ENCODE results near the gene HNRNPA1L2.
A peak's percentile ranks its signal among the peaks of the same experiment; 100 is the strongest.
"Not testable (repeated sequence)": the region's sequence is repeated elsewhere in the genome, so short reads cannot be mapped to it uniquely, and the experiment has no call there.

The HNRNPA1L2 gene

DNA sequence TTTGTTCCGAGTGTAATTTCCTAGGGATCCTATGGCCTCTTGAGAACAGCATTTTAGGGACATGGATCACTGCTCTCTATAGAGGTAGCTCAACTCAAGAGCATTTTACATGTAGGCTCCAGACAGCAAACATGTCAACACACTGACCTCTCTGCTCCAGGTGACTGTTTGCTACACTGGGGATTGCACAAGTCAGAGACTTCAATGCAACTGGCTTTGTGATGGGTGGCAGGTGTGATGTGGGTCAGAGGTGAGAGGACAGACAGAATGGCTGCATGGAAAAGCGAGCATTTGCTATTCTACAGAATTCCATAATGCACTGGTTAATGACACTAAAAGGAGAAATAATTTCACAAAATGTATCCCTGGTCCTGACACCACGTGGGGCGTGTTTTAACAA lies 38.9 kb upstream of the HNRNPA1L2 start:
- H4K91ac ChIP-seq (ENCODE audit: low read length); H2BK5ac ChIP-seq (ENCODE audit: low read depth, low read length, poor library complexity, severe bottlenecking); H3K36me3 ChIP-seq (ENCODE audit: control insufficient read depth in 1 of 2, insufficient read depth in 2 of 2, low read depth in 1 of 2, low read length in 2 of 2); H3K4me1 ChIP-seq (ENCODE audit: control insufficient read depth, insufficient read depth, low read depth, low read length); H2BK120ac ChIP-seq (ENCODE audit: low read depth, low read length); H3K23ac ChIP-seq (ENCODE audit: low read length in 2 of 2); H3K27me3 ChIP-seq (ENCODE audit: control insufficient read depth in 1 of 2, insufficient read depth in 1 of 2, low read length in 2 of 2); H3K14ac ChIP-seq (ENCODE audit: low read length in 2 of 2); H2BK15ac ChIP-seq (ENCODE audit: low read depth, poor library complexity, severe bottlenecking); H3K4ac ChIP-seq (ENCODE audit: low read depth in 1 of 2, low read length in 2 of 2); H3K4me3 ChIP-seq (ENCODE audit: insufficient read depth in 1 of 2, low read depth in 1 of 2, low read length in 2 of 2); H2AK5ac ChIP-seq (ENCODE audit: low read length, severe bottlenecking); DNase-seq; H3K9me3 ChIP-seq (ENCODE audit: control insufficient read depth, low read length); H2BK12ac ChIP-seq (ENCODE audit: low read length in 2 of 2); H3K79me1 ChIP-seq (replicated peaks; ENCODE audit: low read length, poor library complexity, severe bottlenecking); H3K18ac ChIP-seq (ENCODE audit: low read depth in 1 of 2, low read length in 2 of 2); H3K4me2 ChIP-seq (ENCODE audit: low read length, poor library complexity, severe bottlenecking); H4K8ac ChIP-seq (ENCODE audit: low read length); H3K9ac ChIP-seq (ENCODE audit: low read length); H3K27ac ChIP-seq (ENCODE audit: low read length, poor library complexity, severe bottlenecking); H2AFZ ChIP-seq (ENCODE audit: low read depth, low read length): not testable (repeated sequence)
- 94% methylated on average over 1 of the region's 4 CpGs for WGBS

DNA sequence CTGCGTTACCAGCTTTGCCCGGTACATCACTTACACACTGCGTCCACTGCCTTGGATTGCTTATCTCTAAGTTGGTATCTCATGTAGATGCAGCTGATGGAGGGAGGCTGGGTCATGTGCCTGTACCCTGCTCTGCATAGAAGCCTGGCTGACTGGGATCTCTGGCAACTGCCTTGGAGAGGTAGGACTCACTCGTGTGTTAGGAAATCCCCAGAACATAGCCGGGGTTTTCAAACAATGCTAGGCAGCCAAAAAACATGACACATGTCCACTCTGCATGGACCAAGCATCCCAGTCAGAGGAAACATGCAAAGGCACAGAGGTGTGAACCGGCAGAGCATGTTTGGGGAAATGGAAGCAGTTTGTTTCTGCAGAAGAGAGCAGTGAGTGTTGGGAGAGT lies 36.1 kb upstream of the HNRNPA1L2 start:
- not testable (repeated sequence) for H2AFZ ChIP-seq (ENCODE audit: low read depth, low read length); H4K91ac ChIP-seq (ENCODE audit: low read length); H3K23ac ChIP-seq (ENCODE audit: low read length in 2 of 2); H3K27me3 ChIP-seq (ENCODE audit: control insufficient read depth in 1 of 2, insufficient read depth in 1 of 2, low read length in 2 of 2); H4K8ac ChIP-seq (ENCODE audit: low read length); H2BK15ac ChIP-seq (ENCODE audit: low read depth, poor library complexity, severe bottlenecking); H3K14ac ChIP-seq (ENCODE audit: low read length in 2 of 2); H2BK120ac ChIP-seq (ENCODE audit: low read depth, low read length); H2BK12ac ChIP-seq (ENCODE audit: low read length in 2 of 2); H3K4ac ChIP-seq (ENCODE audit: low read depth in 1 of 2, low read length in 2 of 2); H3K79me1 ChIP-seq (replicated peaks; ENCODE audit: low read length, poor library complexity, severe bottlenecking); H2AK5ac ChIP-seq (ENCODE audit: low read length, severe bottlenecking); H3K27ac ChIP-seq (ENCODE audit: low read length, poor library complexity, severe bottlenecking); H3K4me1 ChIP-seq (ENCODE audit: control insufficient read depth, insufficient read depth, low read depth, low read length); H3K4me3 ChIP-seq (ENCODE audit: insufficient read depth in 1 of 2, low read depth in 1 of 2, low read length in 2 of 2); H3K9me3 ChIP-seq (ENCODE audit: control insufficient read depth, low read length); H3K18ac ChIP-seq (ENCODE audit: low read depth in 1 of 2, low read length in 2 of 2); H2BK5ac ChIP-seq (ENCODE audit: low read depth, low read length, poor library complexity, severe bottlenecking); DNase-seq; H3K36me3 ChIP-seq (ENCODE audit: control insufficient read depth in 1 of 2, insufficient read depth in 2 of 2, low read depth in 1 of 2, low read length in 2 of 2); H3K9ac ChIP-seq (ENCODE audit: low read length); H3K4me2 ChIP-seq (ENCODE audit: low read length, poor library complexity, severe bottlenecking)
- WGBS: 95% methylated on average over 6 of the region's 6 CpGs

DNA sequence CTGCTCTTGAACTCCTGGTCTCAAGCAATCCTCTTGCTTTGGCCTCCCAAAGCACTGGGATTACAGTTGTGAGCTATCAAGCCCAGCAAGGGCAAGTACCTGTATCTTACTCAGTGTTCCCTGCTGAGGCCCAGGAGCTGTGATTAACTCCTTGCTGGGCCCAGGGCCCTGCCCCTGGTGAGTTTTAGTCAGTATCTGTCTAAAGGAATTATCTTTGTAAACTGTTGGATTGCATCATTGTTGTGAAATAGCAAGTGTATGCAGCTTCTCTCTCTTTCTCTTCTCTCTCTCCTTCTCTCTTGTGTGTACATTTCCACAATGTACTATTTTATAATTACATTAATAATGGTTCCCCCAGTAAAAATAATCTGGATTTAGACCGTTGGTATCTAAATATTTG lies 35.4 kb upstream of the HNRNPA1L2 start:
- not testable (repeated sequence) for H2AK5ac ChIP-seq (ENCODE audit: low read length, severe bottlenecking); H3K27me3 ChIP-seq (ENCODE audit: control insufficient read depth in 1 of 2, insufficient read depth in 1 of 2, low read length in 2 of 2); H4K8ac ChIP-seq (ENCODE audit: low read length); H2BK12ac ChIP-seq (ENCODE audit: low read length in 2 of 2); H3K4me2 ChIP-seq (ENCODE audit: low read length, poor library complexity, severe bottlenecking); H2BK5ac ChIP-seq (ENCODE audit: low read depth, low read length, poor library complexity, severe bottlenecking); H3K9ac ChIP-seq (ENCODE audit: low read length); H3K4me3 ChIP-seq (ENCODE audit: insufficient read depth in 1 of 2, low read depth in 1 of 2, low read length in 2 of 2); H3K4me1 ChIP-seq (ENCODE audit: control insufficient read depth, insufficient read depth, low read depth, low read length); H3K23ac ChIP-seq (ENCODE audit: low read length in 2 of 2); H2AFZ ChIP-seq (ENCODE audit: low read depth, low read length); H3K79me1 ChIP-seq (replicated peaks; ENCODE audit: low read length, poor library complexity, severe bottlenecking); H3K4ac ChIP-seq (ENCODE audit: low read depth in 1 of 2, low read length in 2 of 2); H3K27ac ChIP-seq (ENCODE audit: low read length, poor library complexity, severe bottlenecking); H3K9me3 ChIP-seq (ENCODE audit: control insufficient read depth, low read length); H2BK120ac ChIP-seq (ENCODE audit: low read depth, low read length); H4K91ac ChIP-seq (ENCODE audit: low read length); H3K18ac ChIP-seq (ENCODE audit: low read depth in 1 of 2, low read length in 2 of 2); H3K14ac ChIP-seq (ENCODE audit: low read length in 2 of 2); H2BK15ac ChIP-seq (ENCODE audit: low read depth, poor library complexity, severe bottlenecking); H3K36me3 ChIP-seq (ENCODE audit: control insufficient read depth in 1 of 2, insufficient read depth in 2 of 2, low read depth in 1 of 2, low read length in 2 of 2)
- DNase-seq: peak; percentile 42
- WGBS: no CpG with 5 or more reads among the region's 1 CpG

DNA sequence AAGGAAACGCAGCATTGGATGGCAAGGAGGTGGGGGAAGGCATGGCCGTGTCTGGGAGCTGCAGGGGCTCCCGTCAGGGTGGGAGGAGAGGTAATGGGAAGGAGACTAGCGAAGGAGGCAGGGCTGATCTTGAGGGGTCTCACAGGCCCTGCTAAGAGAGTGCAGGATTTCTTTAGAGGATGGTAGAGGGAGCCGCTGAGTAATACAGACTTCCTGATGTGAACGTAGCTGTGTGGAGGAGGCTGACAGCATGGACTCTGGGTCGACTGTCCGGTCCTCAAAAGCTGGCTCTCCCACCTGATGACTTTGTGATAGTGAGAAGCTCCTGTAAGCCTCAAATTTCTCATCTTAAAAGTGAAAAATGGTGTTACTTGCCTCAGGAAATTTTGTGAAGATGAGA lies 34.0 kb upstream of the HNRNPA1L2 start:
- not testable (repeated sequence) for H3K4me1 ChIP-seq (ENCODE audit: control insufficient read depth, insufficient read depth, low read depth, low read length); H3K9me3 ChIP-seq (ENCODE audit: control insufficient read depth, low read length); H3K4ac ChIP-seq (ENCODE audit: low read depth in 1 of 2, low read length in 2 of 2); H3K4me2 ChIP-seq (ENCODE audit: low read length, poor library complexity, severe bottlenecking); H3K4me3 ChIP-seq (ENCODE audit: insufficient read depth in 1 of 2, low read depth in 1 of 2, low read length in 2 of 2); DNase-seq; H3K27ac ChIP-seq (ENCODE audit: low read length, poor library complexity, severe bottlenecking); H2AFZ ChIP-seq (ENCODE audit: low read depth, low read length); H3K27me3 ChIP-seq (ENCODE audit: control insufficient read depth in 1 of 2, insufficient read depth in 1 of 2, low read length in 2 of 2); H3K23ac ChIP-seq (ENCODE audit: low read length in 2 of 2); H2BK15ac ChIP-seq (ENCODE audit: low read depth, poor library complexity, severe bottlenecking); H2BK120ac ChIP-seq (ENCODE audit: low read depth, low read length); H3K14ac ChIP-seq (ENCODE audit: low read length in 2 of 2); H4K8ac ChIP-seq (ENCODE audit: low read length); H2BK5ac ChIP-seq (ENCODE audit: low read depth, low read length, poor library complexity, severe bottlenecking); H3K36me3 ChIP-seq (ENCODE audit: control insufficient read depth in 1 of 2, insufficient read depth in 2 of 2, low read depth in 1 of 2, low read length in 2 of 2); H3K18ac ChIP-seq (ENCODE audit: low read depth in 1 of 2, low read length in 2 of 2); H3K9ac ChIP-seq (ENCODE audit: low read length); H2AK5ac ChIP-seq (ENCODE audit: low read length, severe bottlenecking); H4K91ac ChIP-seq (ENCODE audit: low read length); H3K79me1 ChIP-seq (replicated peaks; ENCODE audit: low read length, poor library complexity, severe bottlenecking); H2BK12ac ChIP-seq (ENCODE audit: low read length in 2 of 2)
- 38% methylated on average over 8 of the region's 8 CpGs for WGBS

Measured in mesenchymal stem cell (in vitro differentiated cells and primary cell).